ENCODE data around the gene IFT27.

IFT27 gene

DNA sequence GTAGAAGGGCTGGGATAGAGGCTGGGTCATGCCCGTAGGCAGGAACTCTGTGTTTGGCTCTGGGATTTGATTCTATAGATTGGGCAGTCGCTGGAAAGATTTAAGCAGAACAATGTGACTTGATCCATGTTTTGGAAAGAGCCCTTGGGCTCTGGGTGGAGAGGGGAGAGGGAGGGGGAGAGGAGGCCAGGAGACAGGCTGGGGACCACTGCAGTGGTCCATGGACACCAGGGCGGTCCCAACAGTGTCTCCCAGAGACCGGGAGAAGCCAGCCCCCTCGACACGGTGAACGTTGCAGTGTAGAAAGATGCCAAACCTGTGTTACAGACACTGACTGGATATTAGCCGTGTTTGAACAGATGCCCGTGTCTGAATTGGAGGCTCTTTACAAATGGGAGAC, 21.5 kb upstream of the IFT27 start:
- DNase-seq (ENCODE audit: low read depth, low spot score) = no peak

DNA sequence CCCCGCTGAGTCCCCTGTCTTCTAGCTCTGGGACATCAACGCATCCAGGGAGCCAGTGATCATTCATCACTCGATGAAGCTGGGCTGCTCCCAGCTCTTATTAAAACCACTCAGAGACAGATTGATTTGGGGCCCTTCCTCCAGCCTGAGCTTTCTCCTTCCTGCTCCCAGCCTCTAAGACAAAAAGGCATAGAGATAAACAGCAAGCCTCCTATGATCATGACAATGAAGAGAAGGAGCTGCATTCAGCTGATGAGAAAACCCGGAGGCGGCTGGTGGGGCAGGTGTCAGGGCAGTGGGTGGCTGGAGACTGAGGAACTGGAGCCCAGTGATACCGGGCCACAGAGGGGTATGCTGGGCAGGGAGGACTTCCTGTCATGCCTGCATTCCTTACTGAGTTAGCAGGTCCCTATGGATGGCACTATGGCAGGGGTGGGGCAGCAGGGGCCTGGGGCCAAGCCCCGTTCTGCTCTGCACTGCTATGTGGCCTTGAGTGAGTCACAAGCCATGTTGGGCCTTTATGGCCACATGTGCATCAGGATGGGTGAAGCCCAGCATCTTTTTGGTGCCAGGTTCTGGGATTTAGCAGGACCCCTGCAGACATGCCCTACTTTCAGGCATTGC, 20.7 kb upstream of the IFT27 start:
- DNase-seq (ENCODE audit: low read depth, low spot score) = no peak

DNA sequence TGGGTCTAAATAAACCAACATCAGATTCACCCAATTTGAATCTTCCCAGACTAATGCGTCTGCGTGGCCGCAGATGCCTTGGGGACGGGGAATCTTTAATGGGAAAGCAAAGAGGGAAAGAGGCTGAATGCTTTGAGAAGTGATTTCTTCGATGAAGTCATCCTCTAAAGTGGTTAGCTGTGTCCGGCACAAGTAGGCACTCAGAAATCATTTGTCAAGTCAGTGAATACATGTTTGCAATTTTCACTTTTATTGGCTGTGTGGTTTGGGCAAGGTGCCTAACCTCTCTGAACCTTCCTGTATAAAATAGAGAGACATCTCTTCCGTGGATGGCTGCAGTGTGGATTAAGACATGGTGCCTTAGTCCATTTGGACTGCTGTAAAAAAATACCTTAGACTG, 19.7 kb upstream of the IFT27 start:
- DNase-seq (ENCODE audit: low read depth, low spot score) = peak; percentile 14

DNA sequence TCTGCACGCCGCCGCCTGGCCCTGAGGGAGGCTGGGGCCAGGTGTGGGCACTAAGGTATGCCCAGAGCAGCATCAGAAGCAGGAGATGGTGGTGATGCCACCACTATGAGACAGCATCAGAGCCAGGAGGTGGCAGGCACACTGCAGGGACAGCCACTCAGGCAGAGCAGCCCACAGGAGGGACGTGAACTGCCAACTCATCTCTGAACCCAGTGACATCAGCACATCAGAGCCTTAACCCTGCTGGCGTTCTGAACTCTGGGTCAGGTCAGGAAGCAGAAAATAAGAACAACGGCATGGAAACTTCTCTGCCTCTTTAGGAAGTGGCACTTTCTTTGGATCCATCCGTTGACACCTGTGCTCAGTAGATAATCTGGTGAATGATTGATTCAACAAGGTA, 14.7 kb upstream of the IFT27 start:
- DNase-seq (ENCODE audit: low read depth, low spot score) = no peak

DNA sequence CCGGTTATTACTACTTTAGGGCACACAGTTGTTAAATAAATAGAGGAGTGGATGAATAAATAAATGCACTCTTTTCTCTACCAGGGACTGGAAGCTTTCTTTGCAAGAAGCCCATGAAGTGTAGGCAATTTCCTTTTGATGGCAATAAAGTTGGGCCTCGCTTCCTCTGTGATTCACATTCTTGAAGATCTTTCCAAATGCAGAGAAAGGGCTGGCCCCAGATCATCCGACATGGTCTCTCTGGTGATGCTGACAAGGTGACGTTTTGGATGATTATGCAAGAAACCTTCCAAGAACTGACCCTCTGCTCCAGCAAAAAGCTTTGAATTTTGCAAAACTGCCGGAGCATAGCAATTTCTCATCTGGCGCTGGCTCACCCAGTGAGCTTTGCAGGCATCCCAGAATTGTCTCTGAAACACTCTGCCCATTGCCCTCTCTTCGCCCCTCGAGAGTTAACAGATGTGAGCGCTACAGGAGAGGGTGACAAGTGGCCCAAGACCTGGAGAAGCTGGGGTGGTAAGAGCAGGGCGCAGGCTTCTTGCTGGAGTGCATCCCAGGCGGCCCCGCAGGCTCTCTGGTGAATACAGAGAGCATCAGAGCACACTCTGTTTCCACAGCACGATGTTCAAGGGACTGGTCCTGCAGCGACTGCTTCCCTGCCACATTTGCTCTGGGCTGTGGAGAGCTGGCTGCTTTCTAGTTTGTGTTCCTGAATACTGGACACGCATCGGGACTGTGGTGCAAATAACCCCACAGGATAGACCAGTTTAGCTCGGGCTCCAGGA, 11.5 kb upstream of the IFT27 start:
- DNase-seq (ENCODE audit: low read depth, low spot score) = no peak

DNA sequence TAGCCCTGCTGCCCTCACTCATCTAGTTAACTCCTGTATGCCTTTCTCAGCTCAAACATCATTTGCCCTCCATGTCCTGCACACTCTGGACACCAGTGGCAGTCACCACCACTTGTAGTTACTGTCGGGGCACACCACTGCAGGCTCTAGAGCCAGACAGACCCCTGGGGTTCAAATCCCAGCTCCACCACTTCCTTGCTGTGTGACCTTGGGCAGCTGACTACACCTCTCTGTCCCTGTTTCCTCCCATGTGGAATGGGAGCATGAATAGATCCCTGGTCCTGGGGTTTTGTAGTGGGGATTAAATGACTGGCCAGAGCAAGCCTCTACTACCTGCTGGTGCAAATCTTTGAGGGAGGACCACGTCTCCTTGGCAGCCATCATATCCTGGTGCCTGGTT, 7.8 kb upstream of the IFT27 start:
- DNase-seq (ENCODE audit: low read depth, low spot score) = no peak

DNA sequence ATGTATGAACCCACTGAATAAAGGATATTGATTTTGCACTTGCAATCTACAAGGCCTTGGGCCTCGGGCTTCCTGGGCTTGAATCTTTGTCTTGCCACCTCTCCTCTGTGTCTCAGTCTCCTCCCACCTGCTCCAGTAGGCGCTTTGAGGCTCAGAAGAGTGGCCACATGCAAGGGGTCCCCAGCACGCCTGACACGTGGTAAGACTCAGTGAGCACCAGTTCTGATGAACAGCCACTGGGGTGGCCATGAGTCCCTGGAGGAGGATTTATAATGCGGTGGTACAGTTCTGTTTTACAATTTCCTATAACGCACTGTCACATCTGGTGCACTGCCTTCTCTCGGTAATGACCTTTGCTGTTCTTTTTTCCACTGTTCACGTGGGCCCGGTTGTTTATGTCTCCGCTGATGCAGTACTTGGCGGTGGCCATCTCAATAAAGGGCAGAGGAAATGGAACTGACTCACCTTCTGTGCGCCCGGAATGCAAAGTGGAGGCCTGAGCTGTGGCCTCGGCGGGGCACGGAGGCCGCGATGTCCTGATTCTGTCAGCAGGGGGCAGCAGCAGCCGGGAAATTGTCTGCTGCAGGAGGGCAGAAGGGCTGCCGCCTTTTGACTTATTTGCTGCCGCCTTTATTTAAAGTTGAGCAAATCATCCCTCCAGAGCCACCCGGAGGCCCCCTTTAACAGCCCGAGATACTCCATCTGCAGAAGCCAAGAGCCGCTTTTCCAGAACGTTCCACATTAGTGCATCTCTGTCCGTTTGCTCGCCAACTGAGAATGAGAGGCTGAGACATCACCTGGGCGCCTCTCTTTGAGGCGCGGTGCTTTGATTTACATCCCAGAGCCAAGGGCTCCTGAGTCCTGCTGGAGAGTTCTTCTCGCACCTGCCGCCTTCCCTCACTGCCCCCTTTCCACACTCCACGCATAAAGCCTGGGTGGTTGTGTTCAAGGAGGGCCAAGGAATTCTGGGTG, 6.0 kb upstream of the IFT27 start:
- peak; percentile 93 for DNase-seq (ENCODE audit: low read depth, low spot score)

DNA sequence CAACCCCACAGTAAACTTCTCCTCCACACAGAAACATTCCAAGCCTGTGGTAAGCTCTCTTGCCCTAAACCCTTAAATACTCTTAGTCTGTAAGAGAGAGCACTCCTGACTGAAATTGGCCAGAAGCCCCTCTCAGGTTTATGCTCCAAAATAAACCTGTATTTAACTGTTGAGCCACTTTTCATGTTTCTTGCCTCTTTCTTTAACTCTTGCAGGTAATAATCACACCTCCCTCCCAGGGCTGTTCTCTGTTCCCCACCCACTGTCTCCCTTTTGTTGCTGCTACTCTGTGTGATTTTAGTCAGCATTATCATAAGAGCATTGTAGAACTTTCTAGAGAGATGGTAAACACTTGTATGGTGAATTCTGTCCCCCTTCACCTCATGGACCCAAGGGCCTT, 2.1 kb upstream of the IFT27 start:
- DNase-seq (ENCODE audit: low read depth, low spot score) = no peak

DNA sequence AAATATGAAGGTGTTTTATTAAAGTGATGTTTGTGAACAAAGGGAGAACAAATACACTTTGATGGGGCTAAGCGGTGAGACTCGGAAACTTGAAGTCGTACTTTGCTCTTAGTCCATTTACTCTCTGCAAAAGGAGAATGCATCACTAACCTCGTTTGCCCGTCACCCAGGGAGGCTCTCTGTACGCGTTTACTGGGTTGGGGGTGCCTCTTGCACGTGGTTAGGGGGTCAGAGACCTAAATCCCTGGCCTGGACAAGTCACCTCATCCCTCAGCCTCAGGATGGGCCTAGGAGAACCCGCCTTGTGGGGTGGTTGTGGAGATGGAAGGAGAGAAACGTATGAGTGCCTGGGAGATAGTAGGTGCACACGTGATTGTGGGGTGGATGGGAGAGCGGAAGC, 803 bp upstream of the IFT27 start:
- DNase-seq (ENCODE audit: low read depth, low spot score) = no peak

DNA sequence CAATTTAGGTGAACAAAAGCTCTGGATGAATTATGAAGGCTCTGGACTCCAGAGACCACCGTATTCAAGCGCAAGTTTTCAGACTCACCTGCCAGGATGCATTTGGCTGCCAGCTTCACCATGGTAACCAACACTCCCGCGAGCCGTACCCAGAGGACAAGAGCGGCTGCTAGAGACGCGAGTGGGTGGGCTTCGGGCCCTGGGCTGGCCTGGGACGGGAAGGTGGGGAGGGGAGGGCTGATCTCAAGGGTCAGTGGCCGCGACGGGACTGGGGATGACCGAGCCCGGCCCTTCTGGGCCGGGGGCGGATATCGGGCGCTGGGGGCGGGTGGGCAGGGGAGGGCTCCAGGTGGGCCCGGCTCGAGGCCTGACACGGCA, 344 bp downstream of the IFT27 start:
- DNase-seq (ENCODE audit: low read depth, low spot score) = peak; percentile 51

DNA sequence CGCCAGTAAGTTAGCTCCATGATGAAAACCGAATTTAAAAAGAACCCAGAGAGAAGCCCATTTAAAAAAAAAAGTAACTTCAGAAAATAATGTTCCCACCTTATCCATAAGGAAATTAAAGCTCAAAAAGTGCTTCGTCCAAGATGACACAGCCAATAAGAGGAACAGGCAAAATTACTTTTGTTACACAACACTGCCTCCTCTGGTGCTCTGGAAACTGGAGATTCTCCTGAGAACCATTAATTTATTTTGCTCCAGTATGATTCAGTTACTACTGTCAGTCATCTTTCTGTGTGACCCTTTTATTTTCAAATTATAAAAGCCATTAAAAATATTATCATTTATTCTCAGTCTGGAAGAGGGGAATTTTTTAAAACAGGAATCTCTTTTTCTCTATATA, 2.0 kb downstream of the IFT27 start:
- peak; percentile 40 for DNase-seq (ENCODE audit: low read depth, low spot score)

DNA sequence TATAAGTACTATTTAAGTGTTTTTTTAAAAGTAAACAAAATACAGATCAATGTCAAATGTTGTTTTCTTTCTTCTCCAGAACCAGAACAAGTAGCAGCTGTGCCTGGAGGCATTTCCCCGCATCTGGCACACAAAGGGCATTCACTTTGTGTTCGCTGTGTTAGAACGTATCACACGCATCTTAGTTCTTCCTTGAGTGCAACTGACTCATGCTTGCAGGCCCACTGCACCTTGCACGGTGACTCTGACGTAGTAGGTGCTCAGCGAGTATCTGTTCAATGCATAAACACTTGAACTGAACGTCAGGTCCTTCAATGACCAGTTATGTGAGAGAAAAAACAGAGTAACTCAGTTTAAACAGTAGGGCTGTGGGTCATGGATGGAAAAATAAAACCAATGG, 3.5 kb downstream of the IFT27 start:
- no peak for DNase-seq (ENCODE audit: low read depth, low spot score)

DNA sequence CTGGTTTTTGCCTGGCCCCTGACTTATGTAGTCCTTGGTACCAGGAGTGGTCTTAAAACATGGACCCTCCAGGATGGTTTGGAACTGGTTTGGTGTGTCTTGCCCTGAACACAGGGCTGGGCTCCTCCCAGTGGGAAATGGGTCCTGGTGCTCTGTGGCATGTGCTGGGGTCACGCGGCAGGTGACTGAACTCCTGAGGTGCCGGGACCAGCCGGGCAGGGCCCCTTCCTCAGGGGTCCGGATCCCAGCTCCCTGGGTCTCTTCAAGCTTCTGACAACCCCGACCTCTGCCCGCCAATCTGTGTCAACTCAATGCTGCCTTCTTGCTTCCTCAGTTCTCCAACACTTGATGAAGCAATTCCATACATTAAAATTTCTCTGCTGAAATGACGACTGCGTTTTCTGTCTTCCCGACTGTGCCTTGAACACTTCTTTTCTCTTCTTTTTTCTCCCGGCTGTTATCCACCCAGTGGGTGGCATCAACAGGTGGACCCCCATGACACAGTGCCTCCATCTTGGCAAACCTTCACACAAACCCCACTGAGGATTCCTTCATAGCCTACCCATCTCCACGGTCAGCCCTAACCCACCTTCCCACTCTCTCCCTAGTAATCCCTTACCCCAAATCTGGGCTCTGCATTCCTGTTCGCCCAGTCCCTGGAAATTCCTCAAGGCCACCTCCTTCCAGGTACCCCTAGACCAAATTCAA, 4.4 kb downstream of the IFT27 start:
- DNase-seq (ENCODE audit: low read depth, low spot score) = no peak

DNA sequence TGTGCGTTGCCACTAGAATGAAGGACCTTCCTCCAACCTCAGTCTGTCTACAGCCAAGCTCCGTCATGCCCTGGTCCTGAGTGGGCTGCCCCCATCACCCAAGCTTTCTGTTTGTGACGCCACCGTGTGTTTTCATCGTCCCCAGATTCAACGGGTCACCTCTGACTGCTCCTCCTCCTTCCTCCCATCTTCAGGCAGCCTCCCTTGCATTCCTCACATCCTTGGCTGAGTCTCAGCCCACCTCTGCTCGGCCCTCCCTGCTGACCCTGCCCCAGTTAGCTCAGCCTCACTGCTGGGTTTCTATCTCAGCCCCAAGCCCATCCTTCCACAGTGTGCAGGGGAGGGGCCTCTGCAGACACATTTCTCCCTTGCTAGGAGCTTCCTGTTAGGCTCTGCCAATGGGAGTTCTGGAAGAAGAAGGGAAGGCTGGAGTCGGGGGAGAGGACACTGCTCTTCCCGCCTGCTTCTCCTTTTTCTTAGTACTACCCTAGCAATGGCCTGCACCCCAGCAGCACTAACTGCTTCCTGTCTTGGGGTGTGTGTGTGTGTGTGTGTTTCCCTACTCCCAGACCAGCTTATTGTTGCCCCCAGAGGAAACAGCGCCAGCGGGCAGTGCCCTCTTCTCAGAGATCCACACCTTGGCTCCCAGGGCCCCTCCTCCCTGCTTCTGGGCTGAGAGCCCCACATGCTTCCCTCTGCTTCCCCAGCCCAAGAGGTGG, 5.2 kb downstream of the IFT27 start:
- no peak for DNase-seq (ENCODE audit: low read depth, low spot score)

DNA sequence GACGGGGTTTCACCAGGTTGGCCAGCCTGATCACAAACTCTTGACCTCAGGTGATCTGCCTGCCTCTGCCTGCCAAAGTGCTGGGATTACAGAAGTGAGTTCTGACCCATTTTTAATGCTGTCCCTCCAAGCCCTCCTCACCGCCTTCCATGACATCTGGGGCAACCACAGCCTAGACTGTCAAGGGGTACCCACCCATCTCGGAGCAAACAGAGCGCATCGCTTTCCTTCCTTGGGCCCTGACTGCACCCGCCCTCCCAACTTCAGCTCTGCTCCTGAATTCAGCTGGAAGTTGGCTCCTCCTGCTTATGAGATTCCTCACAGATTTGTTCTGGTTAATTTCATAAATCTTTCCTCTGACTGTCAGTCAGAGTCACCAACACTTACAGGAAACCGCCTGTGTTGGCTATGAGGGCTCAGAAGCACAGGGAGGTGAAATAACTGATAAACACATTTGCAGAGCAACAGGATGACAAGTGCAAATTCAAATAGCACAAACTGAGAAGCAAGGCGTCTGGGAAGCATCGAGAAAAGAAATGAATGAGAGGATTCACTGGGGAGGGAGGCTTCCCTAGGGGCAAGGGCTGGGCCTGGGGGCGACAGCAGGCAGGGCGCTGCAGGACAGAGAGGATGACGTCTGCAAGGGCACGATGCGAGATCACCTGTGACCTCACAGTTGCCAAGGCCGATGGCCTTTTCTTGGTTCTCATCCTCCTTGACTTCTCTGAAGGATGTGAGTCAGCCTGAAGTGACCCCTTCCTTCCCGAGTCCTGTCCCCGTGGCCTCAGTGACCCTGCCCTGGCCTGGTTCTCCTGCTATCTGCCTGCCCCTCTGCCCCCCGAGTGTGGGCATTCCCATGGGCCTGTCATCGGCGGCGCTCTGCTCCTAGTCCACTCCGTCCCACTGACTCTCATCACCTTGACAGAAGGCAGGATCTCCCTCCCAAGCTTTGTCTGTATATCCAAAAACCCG, 6.1 kb downstream of the IFT27 start:
- DNase-seq (ENCODE audit: low read depth, low spot score) = no peak

DNA sequence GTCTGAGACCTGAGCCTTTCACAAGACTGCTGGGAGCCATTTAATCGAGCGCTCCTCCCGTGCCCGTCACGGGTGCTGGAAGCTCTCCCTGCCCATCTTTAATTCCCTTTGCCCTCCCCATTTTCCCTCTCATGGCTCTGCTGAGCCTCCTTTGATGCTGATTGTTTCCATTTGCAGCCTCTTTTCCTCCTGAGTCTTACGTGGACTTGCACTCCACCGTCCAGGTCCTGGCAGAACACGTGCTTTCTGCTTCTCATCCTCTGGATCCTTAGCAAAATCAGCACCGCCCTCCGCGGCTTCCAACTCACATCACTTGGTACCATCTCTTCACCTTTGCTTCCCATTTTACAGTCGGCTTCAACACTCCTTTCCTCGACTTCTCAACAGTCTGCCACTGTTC, 7.3 kb downstream of the IFT27 start:
- no peak for DNase-seq (ENCODE audit: low read depth, low spot score)

DNA sequence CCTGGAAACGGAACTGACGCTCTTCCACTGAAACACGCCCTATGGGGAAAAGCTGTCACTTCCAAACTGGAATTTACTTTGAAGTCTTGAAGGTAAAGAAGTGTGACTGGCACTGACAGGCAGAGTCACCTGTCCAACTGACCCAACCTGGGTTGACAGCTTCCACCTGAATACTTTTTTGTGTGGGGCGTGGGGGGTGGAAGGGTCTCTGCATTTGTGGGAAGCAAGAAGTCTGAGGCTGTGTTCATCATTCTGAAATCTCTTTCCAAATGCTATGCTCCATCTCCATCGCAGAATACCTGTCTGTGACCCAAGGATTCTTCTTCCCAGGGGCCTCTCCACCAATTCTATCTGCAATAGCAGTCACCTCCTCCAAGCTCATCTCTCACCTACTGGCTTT, 7.8 kb downstream of the IFT27 start:
- DNase-seq (ENCODE audit: low read depth, low spot score) = no peak

DNA sequence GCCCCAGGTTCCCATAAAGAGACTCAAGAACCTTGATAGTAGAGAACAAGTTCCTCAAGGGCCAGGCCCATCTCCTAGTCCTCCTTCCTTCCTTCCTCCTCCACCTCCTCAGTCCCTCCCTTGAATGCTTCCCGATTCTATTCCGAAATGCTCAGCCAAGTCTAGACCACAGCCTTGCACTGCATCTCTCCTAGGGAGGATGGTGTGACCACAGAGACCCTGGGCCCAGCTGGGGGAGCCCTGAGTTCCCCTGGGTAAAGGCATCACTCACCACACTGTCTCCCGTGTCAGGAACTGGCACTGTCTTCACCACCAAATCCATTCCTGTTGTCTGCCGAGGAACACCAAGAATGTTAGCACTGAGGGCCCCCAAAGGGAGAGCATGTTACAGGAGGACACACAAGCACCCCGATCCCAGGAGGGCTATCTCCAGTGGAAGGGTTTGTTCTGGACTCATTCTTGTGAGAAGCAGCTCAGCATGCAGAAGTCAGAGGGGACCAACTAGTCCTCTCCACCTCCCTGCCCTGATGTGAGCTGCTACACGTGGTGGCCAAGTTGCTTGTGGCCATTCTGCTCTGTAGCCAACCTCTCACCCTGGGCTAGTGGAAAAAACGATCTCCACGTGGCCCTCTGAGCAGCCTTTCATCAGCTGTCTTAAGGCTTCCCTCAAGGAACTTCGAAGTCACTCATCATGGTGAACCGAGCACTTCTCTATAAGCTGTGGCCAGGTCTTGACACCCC, 8.7 kb downstream of the IFT27 start:
- DNase-seq (ENCODE audit: low read depth, low spot score) = no peak

DNA sequence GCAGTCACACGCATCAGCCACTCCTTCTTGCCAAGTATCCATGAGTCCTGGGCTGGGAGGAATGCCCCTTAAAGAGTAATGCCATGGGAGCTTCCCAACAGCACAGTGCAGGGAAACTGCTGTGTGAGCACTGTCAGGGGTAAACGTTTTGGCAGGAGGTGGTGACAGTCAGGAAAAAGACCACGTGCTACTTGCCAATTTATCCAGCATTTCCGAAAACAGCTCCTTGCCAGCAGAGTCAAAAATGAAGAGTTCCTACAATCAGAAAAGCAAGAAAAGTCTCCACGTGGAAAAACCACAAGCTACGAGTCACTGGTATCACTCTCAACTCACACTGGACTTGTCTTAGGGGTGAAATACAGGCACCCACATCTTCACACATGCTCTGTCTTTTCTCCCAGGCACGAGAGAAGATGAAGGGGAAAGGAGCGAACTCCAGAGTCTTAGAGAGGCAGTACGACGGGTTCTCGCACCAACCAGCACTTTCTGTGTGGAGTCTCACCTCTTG, 9.9 kb downstream of the IFT27 start:
- peak; percentile 23 for DNase-seq (ENCODE audit: low read depth, low spot score)
